Stimulated activated naive CD8-positive, alpha-beta T cell treated with anti-CD3 and anti-CD28 coated beads, Interleukin-15, Interleukin-2, amounts not matched to agents 100 U/mL and 50 U/mL, for 24 hours (primary cell): Measurements from ENCODE around the gene FLACC1.

ENCODE experiments used
- ATAC-seq: fragments of 150-1000 bp; cut with Tn5 transposase; one replicate; pipeline ENCODE4 v1.10.0; 2021
- DNase-seq: peaks from one replicate; pipeline ENCODE4 v3.0.0; 2021

The FLACC1 gene

DNA sequence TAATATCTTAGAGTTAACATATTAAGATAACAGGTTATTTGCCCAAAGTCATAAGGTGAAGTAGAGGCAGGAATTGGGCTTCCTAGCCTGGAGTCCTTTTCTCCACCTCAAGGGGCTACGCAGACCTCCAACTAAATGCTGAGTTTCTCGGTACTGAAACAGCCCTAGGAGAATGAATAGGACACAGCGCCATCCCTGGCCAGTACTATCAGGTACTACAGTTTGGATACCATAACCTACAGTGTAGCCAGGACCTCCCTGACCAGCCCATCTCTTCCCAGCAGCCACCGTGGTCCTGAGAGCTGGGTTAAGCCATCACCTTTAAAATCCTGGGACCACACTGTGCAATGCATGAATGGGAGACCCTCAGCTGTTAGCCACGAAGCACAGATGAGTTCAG lies 81.2 kb downstream of the FLACC1 start:
- ATAC-seq, result no peak
- no peak for DNase-seq

DNA sequence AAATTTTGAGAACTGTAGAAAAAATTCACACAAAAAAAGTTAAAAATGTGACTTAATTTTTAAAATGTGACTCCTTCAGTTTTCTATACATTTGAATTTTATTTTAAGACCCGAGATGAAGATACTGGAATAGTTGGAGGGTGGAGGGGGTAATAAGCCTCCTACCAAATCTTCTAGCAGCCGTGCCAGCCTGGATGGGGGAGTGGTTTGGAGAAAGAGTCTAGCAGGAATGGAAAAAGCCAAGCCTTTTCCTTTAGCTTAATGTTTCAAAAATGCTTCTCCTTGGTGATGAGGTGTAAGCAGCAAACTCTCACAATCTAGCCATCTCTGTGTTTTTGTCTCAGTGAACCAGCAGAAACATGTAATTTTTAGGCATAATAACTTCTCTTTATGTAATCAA lies 82.1 kb downstream of the FLACC1 start:
- ATAC-seq (no peak), DNase-seq (no peak)

GRCh38 chr2:201273330-201273983 lies 83.7 kb downstream of the FLACC1 start:
- DNase-seq (no peak), ATAC-seq (no peak)

GRCh38 chr2:201271917-201272316 lies 85.2 kb downstream of the FLACC1 start:
- no peak for ATAC-seq

GRCh38 chr2:201270293-201271001 lies 86.7 kb downstream of the FLACC1 start:
- no peak for DNase-seq

More at GRCh38 chr2:201271917-201272316, 85.2 kb downstream of the FLACC1 start:
- DNase-seq, result no peak

GRCh38 chr2:201269764-201270163 lies 87.4 kb downstream of the FLACC1 start:
- DNase-seq (no peak), ATAC-seq (no peak)

More at GRCh38 chr2:201270293-201271001, 86.7 kb downstream of the FLACC1 start:
- ATAC-seq, result no peak

DNA sequence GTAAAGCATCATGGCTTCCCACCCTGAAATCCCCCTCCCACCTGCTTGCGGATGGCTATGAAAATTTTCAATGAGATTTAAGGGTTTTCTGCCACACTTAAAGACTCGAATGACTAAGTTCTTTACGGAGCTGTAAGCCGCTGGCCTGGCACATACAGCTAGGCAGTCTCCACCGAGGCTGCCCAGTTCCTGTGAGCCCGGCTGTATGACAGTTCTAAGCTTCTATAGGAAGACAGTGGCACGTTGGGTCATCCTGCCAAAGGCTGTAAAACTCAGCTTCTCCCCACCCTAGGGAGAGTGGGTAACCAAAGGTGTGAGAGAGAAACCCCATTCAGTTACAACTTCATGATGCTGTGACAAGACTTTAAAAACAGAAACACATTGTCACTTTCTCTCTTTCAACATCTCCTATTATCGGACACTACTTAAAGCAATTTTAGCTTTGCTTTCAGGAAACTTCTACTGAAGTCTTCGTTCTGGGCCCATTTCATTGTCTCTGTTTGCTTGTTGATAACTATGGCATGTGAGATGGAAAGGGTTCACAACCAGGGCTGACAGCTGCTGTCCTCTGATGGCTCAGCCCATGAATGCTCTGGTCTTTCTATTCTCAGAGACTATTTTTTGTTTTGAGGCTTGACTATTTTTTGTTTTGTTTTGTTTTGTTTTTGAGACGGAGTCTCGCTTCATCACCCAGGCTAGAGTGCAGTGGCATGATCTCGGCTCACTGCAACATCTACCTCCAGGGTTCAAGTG lies 89.7 kb downstream of the FLACC1 start:
- ATAC-seq (peak; percentile 30), DNase-seq (no peak)

GRCh38 chr2:201266629-201267028 lies 90.5 kb downstream of the FLACC1 start:
- DNase-seq, result no peak
- ATAC-seq, result no peak

GRCh38 chr2:201264472-201265173 lies 92.5 kb downstream of the FLACC1 start:
- no peak for ATAC-seq
- DNase-seq, result no peak

GRCh38 chr2:201263779-201264178 lies 93.4 kb downstream of the FLACC1 start:
- DNase-seq (no peak), ATAC-seq (no peak)

- ATAC-seq, result peak; percentile 66
- no peak for DNase-seq
Measured at GRCh38 chr2:201262718-201263117, 94.4 kb downstream of the FLACC1 start.

GRCh38 chr2:201261906-201262305 lies 95.2 kb downstream of the FLACC1 start:
- ATAC-seq (no peak), DNase-seq (no peak)

DNA sequence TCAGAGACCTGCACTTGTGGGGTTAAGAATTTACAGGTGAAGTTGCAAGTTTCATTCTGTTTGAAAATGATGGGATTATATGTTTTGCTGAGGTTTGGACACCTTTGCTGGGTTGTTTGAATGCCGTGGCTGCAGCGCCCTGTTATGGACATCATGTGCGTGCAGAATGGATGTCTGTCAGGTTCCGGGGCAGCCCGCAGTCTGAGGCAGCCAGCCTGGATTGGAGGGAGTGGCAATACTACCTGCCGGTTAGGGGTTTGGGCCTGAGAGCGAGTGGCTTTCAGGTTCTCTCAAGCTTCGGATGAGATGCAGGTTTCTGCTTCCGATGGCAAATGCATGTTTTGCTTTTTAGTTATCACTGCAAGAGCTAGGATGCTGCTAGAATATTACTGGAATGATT lies 95.7 kb downstream of the FLACC1 start:
- peak; percentile 51 for DNase-seq
- ATAC-seq, result no peak

DNA sequence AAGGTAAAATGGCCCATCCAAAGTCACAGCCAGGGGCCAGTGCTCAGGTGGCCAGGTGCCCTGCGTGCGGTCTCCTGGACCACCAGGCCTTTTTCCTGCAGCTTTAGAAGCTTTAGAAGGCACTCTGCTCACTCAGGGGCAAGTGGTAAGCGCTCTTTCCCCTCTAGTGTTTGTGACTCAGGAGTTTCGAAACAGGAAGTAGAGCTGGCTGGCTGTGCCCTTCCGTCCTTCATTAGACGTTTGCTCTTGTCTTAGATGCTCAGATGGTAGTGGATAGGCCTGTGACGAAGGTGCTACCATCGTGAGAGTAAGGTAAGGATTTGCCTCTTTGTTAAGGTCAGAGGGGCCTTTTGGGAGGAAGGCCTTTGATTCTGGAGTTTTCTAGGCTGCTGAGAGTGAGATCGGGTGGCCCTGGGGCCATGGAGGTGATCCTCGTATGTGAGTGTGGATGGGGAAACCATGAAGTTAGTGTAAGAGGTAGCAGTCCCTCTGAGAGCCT lies 96.8 kb downstream of the FLACC1 start, which contains the start of gene CASP8:
Gene CASP8 (plus strand): TSS at position 235 of the 499 bp plus-strand sequence. CDS start 5,951 bp downstream, outside the sequence.
- DNase-seq (peak; percentile 58), ATAC-seq (peak; percentile 60)

DNA sequence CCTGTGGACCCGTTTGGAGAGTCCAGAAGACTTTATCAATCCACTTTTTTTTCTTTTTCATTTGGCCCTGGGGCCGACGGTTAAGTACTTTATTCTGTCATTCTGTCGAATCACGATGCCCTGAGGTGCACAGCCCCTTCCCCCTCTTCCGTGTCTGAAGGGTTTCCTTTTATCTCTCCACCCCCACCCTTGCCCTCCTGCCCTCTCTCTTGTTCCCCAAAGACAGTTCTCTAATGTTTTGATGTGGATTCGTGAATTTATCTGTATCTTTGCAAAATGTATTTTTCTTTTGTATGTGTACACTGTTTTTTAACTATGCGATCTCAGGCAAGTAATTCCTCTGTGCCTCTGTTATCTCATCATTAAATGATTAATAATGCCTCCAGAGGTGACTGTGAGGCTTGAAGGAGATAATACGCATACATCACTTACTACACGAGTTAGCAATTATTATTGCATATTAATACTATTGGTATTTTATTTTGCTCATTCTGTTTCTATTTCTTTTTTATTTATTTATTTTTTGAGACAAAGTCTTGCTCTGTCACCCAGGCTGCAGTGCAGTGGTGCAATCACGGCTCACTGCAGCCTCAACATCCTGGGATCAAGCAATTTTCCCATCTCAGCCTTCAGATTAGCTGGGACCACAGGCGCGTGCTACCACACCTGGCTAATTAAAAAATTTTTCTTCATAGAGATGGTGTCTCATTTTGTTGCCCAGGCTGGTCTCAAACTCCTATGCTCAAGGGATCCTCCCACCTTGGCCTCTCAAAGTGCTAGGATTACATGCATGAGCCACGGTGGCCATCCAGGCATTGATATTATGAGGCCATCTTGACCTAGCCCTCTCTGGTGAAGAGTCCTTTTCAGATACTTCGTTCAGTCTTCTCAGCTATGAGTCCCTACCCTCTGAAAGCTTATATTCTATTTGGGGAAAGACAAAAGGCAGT lies 98.2 kb downstream of the FLACC1 start:
- no peak for ATAC-seq

DNA sequence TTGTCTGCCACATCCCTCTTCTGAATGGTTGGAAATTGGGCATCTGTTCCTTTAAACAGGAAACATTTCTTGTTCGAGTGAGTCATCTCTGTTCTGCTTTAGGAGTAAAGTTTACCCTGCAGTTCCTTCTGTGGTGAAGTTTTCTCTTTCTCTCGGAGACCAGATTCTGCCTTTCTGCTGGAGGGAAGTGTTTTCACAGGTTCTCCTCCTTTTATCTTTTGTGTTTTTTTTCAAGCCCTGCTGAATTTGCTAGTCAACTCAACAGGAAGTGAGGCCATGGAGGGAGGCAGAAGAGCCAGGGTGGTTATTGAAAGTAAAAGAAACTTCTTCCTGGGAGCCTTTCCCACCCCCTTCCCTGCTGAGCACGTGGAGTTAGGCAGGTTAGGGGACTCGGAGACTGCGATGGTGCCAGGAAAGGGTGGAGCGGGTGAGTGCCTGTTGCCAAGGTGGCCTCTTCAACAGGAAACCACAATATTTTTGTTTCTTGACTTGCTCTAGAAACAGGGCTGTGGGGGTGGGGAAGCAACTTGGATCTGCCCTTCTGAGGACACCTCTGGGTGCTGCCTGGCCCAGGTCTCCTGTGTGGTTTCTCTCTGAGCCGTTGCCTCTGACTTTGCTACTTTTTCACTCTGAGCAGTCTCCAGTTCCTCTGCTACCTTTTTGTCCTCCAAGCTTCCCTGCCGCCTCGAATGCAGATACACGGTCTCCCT lies 99.0 kb downstream of the FLACC1 start:
- DNase-seq (peak; percentile 90), ATAC-seq (peak; percentile 68)

More for the DNA sequence above, 98.2 kb downstream of the FLACC1 start:
- no peak for DNase-seq

- ATAC-seq, result peak; percentile 21
- peak; percentile 47 for DNase-seq
Measured at GRCh38 chr2:201257381-201257955, 99.7 kb downstream of the FLACC1 start.

DNA sequence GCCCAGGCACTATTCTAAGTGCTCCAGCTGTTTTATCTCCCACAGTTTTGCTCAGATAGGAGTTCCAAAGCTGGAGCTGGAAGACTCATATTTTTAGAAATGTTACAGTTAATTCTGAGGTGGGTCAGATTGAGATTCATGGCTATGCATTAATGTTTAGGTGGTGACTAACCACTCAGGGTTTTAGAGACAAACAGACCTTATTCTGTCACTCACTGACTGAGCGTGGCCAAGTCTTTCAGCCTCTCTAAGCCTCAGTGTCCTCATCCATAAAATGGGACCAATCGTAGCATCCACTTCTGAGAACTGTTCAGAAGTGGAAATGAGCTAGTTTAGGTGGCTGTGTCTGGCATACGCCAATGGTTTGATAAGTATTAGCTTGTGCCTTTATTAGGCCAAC lies 101.1 kb downstream of the FLACC1 start:
- DNase-seq (no peak), ATAC-seq (no peak)

GRCh38 chr2:201255408-201256033 lies 101.6 kb downstream of the FLACC1 start:
- DNase-seq, result no peak
- no peak for ATAC-seq
